Neural progenitor cell (in vitro differentiated cells): ENCODE measurements around the gene JPH3. TPM values are rescaled to one million over a fixed set of nuclear protein-coding genes. Genes with fewer than 3 reads are reported as not detected.

Experiments used
- DNase-seq: peaks from one replicate; pipeline ENCODE4 v3.0.0-alpha.2; 2016; ENCODE audit warnings: low spot score
- H2AFZ ChIP-seq: fragments of 200-600 bp; sonication (generic); replicated peaks from 2 replicates; pipeline ENCODE4 v1.6.1; 2016; ENCODE audit warnings: antibody characterized with exemption
- H3F3A ChIP-seq: fragments of 200-600 bp; sonication (generic); 2 replicates; pipeline ENCODE4 v1.6.1; 2016; ENCODE audit warnings: antibody characterized with exemption, low read depth
- H3K27ac ChIP-seq: fragments of 200-600 bp; sonication (generic); 2 replicates; pipeline ENCODE4 v1.5.1; 2016; ENCODE audit warnings: mild to moderate bottlenecking
- H3K27me3 ChIP-seq: fragments of 200-600 bp; sonication (generic); 2 replicates; pipeline ENCODE4 v1.6.1; 2016; ENCODE audit warnings: mild to moderate bottlenecking, moderate library complexity
- H3K36me3 ChIP-seq: fragments of 200-600 bp; sonication (generic); 2 replicates; pipeline ENCODE4 v1.5.1; 2016
- H3K4me1 ChIP-seq: fragments of 200-600 bp; sonication (generic); 2 replicates; pipeline ENCODE4 v1.6.1; 2016; ENCODE audit warnings: mixed run types
- H3K4me2 ChIP-seq: fragments of 200-600 bp; sonication (generic); 2 replicates; pipeline ENCODE4 v1.6.1; 2016
- H3K4me3 ChIP-seq: fragments of 200-600 bp; sonication (generic); 2 replicates; pipeline ENCODE4 v1.5.1; 2016
- H3K79me2 ChIP-seq: fragments of 200-600 bp; sonication (generic); 2 replicates; pipeline ENCODE4 v1.6.1; 2016; ENCODE audit warnings: low read depth
- H3K9ac ChIP-seq: fragments of 200-600 bp; sonication (generic); 2 replicates; pipeline ENCODE4 v1.6.1; 2016
- H3K9me3 ChIP-seq: fragments of 200-600 bp; sonication (generic); 2 replicates; pipeline ENCODE4 v1.5.1; 2016; ENCODE audit warnings: low read depth
- H4K20me1 ChIP-seq: fragments of 200-600 bp; sonication (generic); 2 replicates; pipeline ENCODE4 v1.6.1; 2016; ENCODE audit warnings: low read depth
- H3K27ac Mint-ChIP-seq: 3 replicates; pipeline ENCODE4 v1.8.0; 2021; ENCODE audit warnings: mixed read lengths
- H3K27me3 Mint-ChIP-seq: 2 replicates; pipeline ENCODE4 v1.8.0; 2022; ENCODE audit warnings: low read depth, mild to moderate bottlenecking, inconsistent platforms, moderate library complexity, mixed read lengths; ENCODE audit not compliant: insufficient read depth
- H3K36me3 Mint-ChIP-seq: 3 replicates; pipeline ENCODE4 v1.8.0; 2021; ENCODE audit warnings: mixed read lengths
- H3K4me1 Mint-ChIP-seq: 3 replicates; pipeline ENCODE4 v1.8.0; 2021; ENCODE audit warnings: mixed read lengths
- H3K4me3 Mint-ChIP-seq: 3 replicates; pipeline ENCODE4 v1.8.0; 2021; ENCODE audit warnings: mild to moderate bottlenecking, moderate library complexity, mixed read lengths
- H3K9me3 Mint-ChIP-seq: 3 replicates; pipeline ENCODE4 v1.8.0; 2020; ENCODE audit warnings: mixed read lengths
- EZH2 ChIP-seq: fragments of 200-600 bp; sonication (generic); IDR thresholded peaks from 2 replicates; pipeline ENCODE4 v1.6.1; 2017; ENCODE audit warnings: antibody characterized with exemption, mild to moderate bottlenecking, moderate library complexity
- EZH2phosphoT487 ChIP-seq: fragments of 200-600 bp; sonication (generic); IDR thresholded peaks from 2 replicates; pipeline ENCODE4 v1.6.1; 2017; ENCODE audit warnings: antibody characterized with exemption
- total RNA-seq: library from RNA; depleted of rRNA; stranded (reverse); fragments of >200 nt; gene quantifications from 2 replicates; pipeline ENCODE4 v1.2.3, GENCODE V29; 2015; ENCODE audit warnings: low replicate concordance
- TF ChIP-seq, protein P1 (sequence below): fragments of 200-600 bp; sonication (generic); IDR thresholded peaks from 2 replicates; pipeline ENCODE4 v1.5.1; 2017; ENCODE audit warnings: antibody characterized with exemption, mild to moderate bottlenecking

The JPH3 gene
- total RNA-seq, 1 donor from 2014 or later = 7.1 TPM

DNA sequence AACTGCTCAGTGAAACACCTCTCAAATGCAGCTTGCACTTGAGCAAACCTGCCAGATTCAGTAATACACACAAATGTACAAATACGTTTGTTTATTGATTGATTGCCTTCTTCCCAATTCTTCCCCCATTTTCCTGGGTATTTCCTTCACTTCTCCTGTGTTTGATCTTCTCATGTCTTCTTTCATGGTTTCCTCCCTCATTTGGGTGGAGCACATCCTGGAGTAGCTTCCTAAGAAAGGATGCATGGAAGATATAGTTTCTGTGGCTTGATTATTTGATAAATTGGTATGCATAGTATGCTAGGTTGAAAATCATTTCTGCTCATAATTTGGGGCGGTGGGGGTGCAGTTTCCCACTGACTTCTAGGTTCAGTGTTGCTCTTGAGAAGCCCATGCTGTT, 28.8 kb downstream of the JPH3 start:
- Histone ChIP-seq H3K9me3 (no peaks in the 10 kb centered on the region), H3K4me1 (no peaks in the 10 kb centered on the region), H3F3A (no peaks in the 10 kb centered on the region), H3K4me2 (no peak overlapping the region), H2AFZ (no peak overlapping the region), H3K9ac (no peak overlapping the region), H3K27ac (no peak overlapping the region), H3K27me3 (peaks cover 8% of the 10 kb centered on the region), H3K36me3 (no peaks in the 10 kb centered on the region), H4K20me1 (peaks cover 19% of the 10 kb centered on the region), H3K79me2 (no peaks in the 10 kb centered on the region), H3K4me3 (no peak overlapping the region)
- H3K27me3 Mint-ChIP-seq = peaks cover 7% of the 10 kb centered on the region
- H3K36me3 Mint-ChIP-seq = no peaks in the 10 kb centered on the region
- no peak overlapping the region for H3K27ac Mint-ChIP-seq
- H3K4me3 Mint-ChIP-seq = no peak overlapping the region
- DNase-seq = no peak
- H3K9me3 Mint-ChIP-seq = peaks cover 23% of the 10 kb centered on the region
- peaks cover 3% of the 10 kb centered on the region for H3K4me1 Mint-ChIP-seq
- no peak for TF ChIP-seq EZH2
- TF ChIP-seq EZH2phosphoT487 = no peak
- TF ChIP-seq, protein P1, sequence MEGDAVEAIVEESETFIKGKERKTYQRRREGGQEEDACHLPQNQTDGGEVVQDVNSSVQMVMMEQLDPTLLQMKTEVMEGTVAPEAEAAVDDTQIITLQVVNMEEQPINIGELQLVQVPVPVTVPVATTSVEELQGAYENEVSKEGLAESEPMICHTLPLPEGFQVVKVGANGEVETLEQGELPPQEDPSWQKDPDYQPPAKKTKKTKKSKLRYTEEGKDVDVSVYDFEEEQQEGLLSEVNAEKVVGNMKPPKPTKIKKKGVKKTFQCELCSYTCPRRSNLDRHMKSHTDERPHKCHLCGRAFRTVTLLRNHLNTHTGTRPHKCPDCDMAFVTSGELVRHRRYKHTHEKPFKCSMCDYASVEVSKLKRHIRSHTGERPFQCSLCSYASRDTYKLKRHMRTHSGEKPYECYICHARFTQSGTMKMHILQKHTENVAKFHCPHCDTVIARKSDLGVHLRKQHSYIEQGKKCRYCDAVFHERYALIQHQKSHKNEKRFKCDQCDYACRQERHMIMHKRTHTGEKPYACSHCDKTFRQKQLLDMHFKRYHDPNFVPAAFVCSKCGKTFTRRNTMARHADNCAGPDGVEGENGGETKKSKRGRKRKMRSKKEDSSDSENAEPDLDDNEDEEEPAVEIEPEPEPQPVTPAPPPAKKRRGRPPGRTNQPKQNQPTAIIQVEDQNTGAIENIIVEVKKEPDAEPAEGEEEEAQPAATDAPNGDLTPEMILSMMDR = no peak

DNA sequence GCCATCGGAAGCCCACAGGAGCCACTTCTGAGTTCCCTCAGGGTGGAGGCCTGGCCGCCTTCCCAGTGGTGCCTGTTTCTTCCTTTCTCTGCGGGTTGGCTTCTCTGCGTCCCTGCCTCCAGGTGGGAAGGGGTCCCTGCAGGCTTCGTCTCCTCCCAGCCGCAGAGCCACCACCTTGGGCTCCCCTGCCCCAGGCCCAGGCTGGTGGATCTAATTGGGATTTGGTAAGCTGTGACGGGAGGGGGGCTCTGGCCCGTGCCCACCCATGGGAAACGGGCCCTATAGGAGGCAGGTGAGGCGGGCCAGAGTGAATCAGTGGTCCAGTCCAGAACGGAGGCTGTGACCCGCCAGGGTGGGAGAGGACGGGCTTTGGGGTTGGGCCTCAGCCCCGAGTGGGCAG, 32.1 kb downstream of the JPH3 start:
- Mint-ChIP-seq H3K4me3 (no peak overlapping the region), H3K27ac (no peak overlapping the region), H3K4me1 (peaks cover 13% of the 10 kb centered on the region), H3K9me3 (peaks cover 20% of the 10 kb centered on the region), H3K27me3 (peaks cover 12% of the 10 kb centered on the region), H3K36me3 (no peaks in the 10 kb centered on the region)
- Histone ChIP-seq H3K4me2 (no peak overlapping the region), H3K27me3 (peaks cover 11% of the 10 kb centered on the region), H3K79me2 (no peaks in the 10 kb centered on the region), H3K9me3 (no peaks in the 10 kb centered on the region), H3K27ac (no peak overlapping the region), H3K4me1 (no peaks in the 10 kb centered on the region), H4K20me1 (peaks cover 20% of the 10 kb centered on the region), H3K36me3 (no peaks in the 10 kb centered on the region), H3K4me3 (no peak overlapping the region), H3K9ac (no peak overlapping the region), H2AFZ (no peak overlapping the region), H3F3A (no peaks in the 10 kb centered on the region)
- TF ChIP-seq EZH2 (no peak), EZH2phosphoT487 (no peak)
- no peak for DNase-seq

DNA sequence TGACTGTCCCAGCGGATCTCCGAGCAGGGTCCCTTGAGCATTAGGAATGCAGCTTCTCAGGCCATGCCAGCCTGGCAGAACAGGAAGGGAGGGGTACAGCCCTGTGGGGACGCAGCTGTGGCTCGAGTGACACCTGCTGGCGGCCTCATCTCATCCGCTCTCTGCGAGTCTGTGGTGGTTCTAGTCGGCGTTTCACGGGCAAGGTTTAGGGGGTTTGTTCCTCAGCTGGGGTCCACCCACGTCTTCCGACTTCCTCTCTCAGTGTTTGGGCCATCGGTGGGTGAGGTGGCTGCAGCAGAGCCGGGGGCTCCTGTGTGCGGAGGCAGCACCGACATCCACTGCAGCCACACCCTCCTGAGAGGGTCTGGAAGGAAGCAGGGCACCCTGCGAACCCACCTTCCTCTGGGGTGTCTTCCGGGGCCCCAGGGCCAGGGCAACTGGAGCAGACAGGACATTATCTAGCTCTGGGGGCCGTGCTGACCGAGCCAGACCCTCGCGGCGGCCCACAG, 33.3 kb downstream of the JPH3 start:
- Mint-ChIP-seq H3K27ac (no peak overlapping the region), H3K4me3 (no peak overlapping the region), H3K9me3 (peaks cover 16% of the 10 kb centered on the region), H3K36me3 (no peaks in the 10 kb centered on the region), H3K4me1 (peaks cover 13% of the 10 kb centered on the region), H3K27me3 (peaks cover 15% of the 10 kb centered on the region)
- Histone ChIP-seq H3K4me3 (peak overlapping the region; percentile 19), H3K4me1 (no peaks in the 10 kb centered on the region), H3K9me3 (no peaks in the 10 kb centered on the region), H3K36me3 (no peaks in the 10 kb centered on the region), H2AFZ (no peak overlapping the region), H3F3A (no peaks in the 10 kb centered on the region), H4K20me1 (peaks cover 20% of the 10 kb centered on the region), H3K79me2 (no peaks in the 10 kb centered on the region), H3K9ac (no peak overlapping the region), H3K27me3 (peaks cover 11% of the 10 kb centered on the region), H3K27ac (no peak overlapping the region), H3K4me2 (peak overlapping the region; percentile 67)
- TF ChIP-seq, protein P1 = peak; percentile 73
- TF ChIP-seq EZH2phosphoT487 = no peak
- peak; percentile 73 for DNase-seq

DNA sequence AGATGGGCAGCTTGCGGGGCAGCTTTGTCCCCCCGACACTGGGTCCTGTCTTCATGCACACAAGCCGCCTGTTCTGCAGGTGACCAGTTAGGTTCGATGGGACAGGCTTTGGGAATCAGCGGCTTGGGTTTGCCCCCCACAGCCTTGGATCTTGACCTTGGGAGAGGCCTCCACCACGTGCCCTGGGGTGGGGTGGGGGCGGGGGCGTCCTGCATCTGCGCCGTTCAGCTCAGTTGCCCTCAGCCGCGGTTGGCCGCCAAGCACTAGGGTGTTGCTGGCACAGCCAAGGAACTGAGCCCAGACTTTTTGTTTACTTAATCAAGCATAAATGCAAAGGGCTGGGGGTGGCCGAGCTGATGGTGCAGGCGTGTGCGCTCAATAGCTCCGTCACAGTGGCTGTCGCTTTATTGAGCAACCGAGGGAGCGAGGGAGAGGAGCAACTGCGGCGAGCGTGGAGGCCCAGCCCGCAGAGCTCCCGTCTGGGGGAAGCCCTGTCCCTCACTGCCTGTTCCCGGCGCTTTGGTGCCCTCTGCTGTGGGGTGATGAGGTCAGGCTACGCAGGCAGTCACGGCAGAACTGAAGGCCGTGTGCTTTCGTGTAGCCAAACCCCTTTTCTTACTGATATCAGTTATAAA, 33.9 kb downstream of the JPH3 start:
- TF ChIP-seq EZH2phosphoT487 = no peak
- TF ChIP-seq, protein P1 = peak; percentile 74
- Histone ChIP-seq H3K27ac (no peak overlapping the region), H3K4me1 (no peaks in the 10 kb centered on the region), H3K9me3 (no peaks in the 10 kb centered on the region), H3K27me3 (peaks cover 11% of the 10 kb centered on the region), H2AFZ (no peak overlapping the region), H3K9ac (no peak overlapping the region), H4K20me1 (peaks cover 20% of the 10 kb centered on the region), H3K4me3 (peak overlapping the region; percentile 19), H3K4me2 (peak overlapping the region; percentile 67), H3F3A (no peaks in the 10 kb centered on the region), H3K79me2 (no peaks in the 10 kb centered on the region), H3K36me3 (no peaks in the 10 kb centered on the region)
- peaks cover 10% of the 10 kb centered on the region for H3K9me3 Mint-ChIP-seq
- no peak overlapping the region for H3K27ac Mint-ChIP-seq
- DNase-seq = peak; percentile 89
- peaks cover 17% of the 10 kb centered on the region for H3K27me3 Mint-ChIP-seq
- H3K4me3 Mint-ChIP-seq = peak overlapping the region; percentile 33
- no peaks in the 10 kb centered on the region for H3K36me3 Mint-ChIP-seq
- peaks cover 13% of the 10 kb centered on the region for H3K4me1 Mint-ChIP-seq
